Measurements from ENCODE around the gene SELENOI. TPM values are rescaled to one million over a fixed set of nuclear protein-coding genes. Genes with fewer than 3 reads are reported as not detected.

SELENOI gene
- polyA plus RNA-seq, 1 donor (not counting 4 experiments of a cell fraction or from before 2014, with no cell fraction given), result 38.1 TPM

- H3K27ac ChIP-seq (ENCODE audit: control insufficient read depth, insufficient read depth, low read length), result no peak overlapping the region
- no peak for FAIRE-seq
- dilution Hi-C loops (cut with MboI; ENCODE audit: extremely low pct_ligation_motif_present, low sequenced_read_pairs), result no loop called here
- H3K27me3 ChIP-seq (ENCODE audit: control insufficient read depth, extremely low read depth, insufficient read depth, low read length), result peaks cover 4% of the 10 kb centered on the region
- no peaks in the 10 kb centered on the region for H3K9me3 ChIP-seq (ENCODE audit: control insufficient read depth, low read depth, low read length)
- no peaks in the 10 kb centered on the region for H3K9me1 ChIP-seq (ENCODE audit: control insufficient read depth, extremely low read depth, insufficient read depth, low read length)
- H3K36me3 ChIP-seq (ENCODE audit: control insufficient read depth in 2 of 2, extremely low read depth in 1 of 2, insufficient read depth in 2 of 2, low read length in 2 of 2), result no peaks in the 10 kb centered on the region
- H3K9ac ChIP-seq (ENCODE audit: control insufficient read depth, extremely low read depth, insufficient read depth, low read length), result no peak overlapping the region
- DNase-seq (ENCODE audit: low read depth, low spot score), result no peak
- H4K20me1 ChIP-seq (ENCODE audit: control insufficient read depth, extremely low read depth, insufficient read depth, low read length), result no peaks in the 10 kb centered on the region
- H2AFZ ChIP-seq (ENCODE audit: control insufficient read depth, low read length), result no peak overlapping the region
- TF ChIP-seq CTCF (optimal IDR thresholded peaks at IDR 0.05 in 1 of 3, IDR thresholded peaks at IDR 0.05 in 1 of 3, conservative IDR thresholded peaks at IDR 0.05 in 1 of 3; ENCODE audit: extremely low read depth in 1 of 3, insufficient read depth in 2 of 3, low read length in 3 of 3) (no peak), EZH2 (IDR thresholded peaks at IDR 0.05; ENCODE audit: low read length) (no peak)
- H3K79me2 ChIP-seq (ENCODE audit: control insufficient read depth, insufficient read depth, low read length), result no peaks in the 10 kb centered on the region
- H3K4me3 ChIP-seq (ENCODE audit: control insufficient read depth in 2 of 3, extremely low read depth in 1 of 3, insufficient read depth in 2 of 3, low read depth in 1 of 3, low read length in 3 of 3), result no peak overlapping the region
- no peak overlapping the region for H3K4me2 ChIP-seq (ENCODE audit: control insufficient read depth, extremely low read depth, insufficient read depth, low read depth, low read length)
- H3K4me1 ChIP-seq (ENCODE audit: control insufficient read depth, extremely low read depth, insufficient read depth, low read length), result no peaks in the 10 kb centered on the region
Measured at GRCh38 chr2:26444236-26444635, 98.3 kb downstream of the SELENOI start.

Other genes with a start within 250 kb of the SELENOI start
- 0.03 to 0.17 TPM (median 0.06 TPM) in 3 replicates for gene GAREM2, start 173.1 kb upstream of the SELENOI start, polyA plus RNA-seq
- 150 to 156 TPM (median 151 TPM) in 3 replicates for gene HADHA, start 101.5 kb upstream of the SELENOI start, polyA plus RNA-seq
- 109 to 124 TPM (median 110 TPM) in 3 replicates for gene HADHB, start 101.2 kb upstream of the SELENOI start, polyA plus RNA-seq
- 0.08 to 0.27 TPM (median 0.17 TPM) in 3 replicates for gene ADGRF3, start 646 bp downstream of the SELENOI start, polyA plus RNA-seq
- gene DRC1, start 55.8 kb downstream of the SELENOI start, polyA plus RNA-seq, result not detected in 3 replicates
- not detected in 3 replicates for gene OTOF, start 132.0 kb downstream of the SELENOI start, polyA plus RNA-seq

Data from keratinocyte (primary cell).